Esophagus squamous epithelium (tissue), 4 donors: ENCODE data around the gene TPST1.

Experiments
- POLR2A ChIP-seq, 4 donors: fragments of 450-650 bp; IDR thresholded peaks; one replicate each; pipeline ENCODE4 v1.6.1; 2017; ENCODE audit warnings: antibody characterized with exemption in 4 of 4, mild to moderate bottlenecking in 4 of 4, moderate library complexity in 3 of 4
- TF ChIP-seq, protein P1 (sequence below), 6 experiments: fragments of 450-650 bp in 4 of 6; fragments of 200-600 bp in 2 of 6; sonication (generic) in 2 of 6; IDR thresholded peaks; one replicate each; pipeline ENCODE4 v1.5.1; 2016 to 2019; ENCODE audit warnings: antibody characterized with exemption in 6 of 6, mild to moderate bottlenecking in 4 of 6, moderate library complexity in 4 of 6

GRCh38 chr7:66190504-66190857, 14.7 kb upstream of the TPST1 start:
- TF ChIP-seq, protein P1, sequence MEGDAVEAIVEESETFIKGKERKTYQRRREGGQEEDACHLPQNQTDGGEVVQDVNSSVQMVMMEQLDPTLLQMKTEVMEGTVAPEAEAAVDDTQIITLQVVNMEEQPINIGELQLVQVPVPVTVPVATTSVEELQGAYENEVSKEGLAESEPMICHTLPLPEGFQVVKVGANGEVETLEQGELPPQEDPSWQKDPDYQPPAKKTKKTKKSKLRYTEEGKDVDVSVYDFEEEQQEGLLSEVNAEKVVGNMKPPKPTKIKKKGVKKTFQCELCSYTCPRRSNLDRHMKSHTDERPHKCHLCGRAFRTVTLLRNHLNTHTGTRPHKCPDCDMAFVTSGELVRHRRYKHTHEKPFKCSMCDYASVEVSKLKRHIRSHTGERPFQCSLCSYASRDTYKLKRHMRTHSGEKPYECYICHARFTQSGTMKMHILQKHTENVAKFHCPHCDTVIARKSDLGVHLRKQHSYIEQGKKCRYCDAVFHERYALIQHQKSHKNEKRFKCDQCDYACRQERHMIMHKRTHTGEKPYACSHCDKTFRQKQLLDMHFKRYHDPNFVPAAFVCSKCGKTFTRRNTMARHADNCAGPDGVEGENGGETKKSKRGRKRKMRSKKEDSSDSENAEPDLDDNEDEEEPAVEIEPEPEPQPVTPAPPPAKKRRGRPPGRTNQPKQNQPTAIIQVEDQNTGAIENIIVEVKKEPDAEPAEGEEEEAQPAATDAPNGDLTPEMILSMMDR (IDR thresholded peaks at IDR 0.05) = no peak
- no peak for TF ChIP-seq POLR2A (IDR thresholded peaks at IDR 0.05)
